GM19463 (cell line): ENCODE results near the gene ATP5PD.
"Not testable (repeated sequence)": the region's sequence is repeated elsewhere in the genome, so short reads cannot be mapped to it uniquely, and the experiment has no call there.

ENCODE experiments used
- ATAC-seq: cut with Tn5 transposase; IDR thresholded peaks from one replicate; pipeline ENCODE4 v1.9.1; 2021; ENCODE audit warnings: mild to moderate bottlenecking, moderate library complexity; ENCODE audit not compliant: unreplicated experiment

ATP5PD gene

DNA sequence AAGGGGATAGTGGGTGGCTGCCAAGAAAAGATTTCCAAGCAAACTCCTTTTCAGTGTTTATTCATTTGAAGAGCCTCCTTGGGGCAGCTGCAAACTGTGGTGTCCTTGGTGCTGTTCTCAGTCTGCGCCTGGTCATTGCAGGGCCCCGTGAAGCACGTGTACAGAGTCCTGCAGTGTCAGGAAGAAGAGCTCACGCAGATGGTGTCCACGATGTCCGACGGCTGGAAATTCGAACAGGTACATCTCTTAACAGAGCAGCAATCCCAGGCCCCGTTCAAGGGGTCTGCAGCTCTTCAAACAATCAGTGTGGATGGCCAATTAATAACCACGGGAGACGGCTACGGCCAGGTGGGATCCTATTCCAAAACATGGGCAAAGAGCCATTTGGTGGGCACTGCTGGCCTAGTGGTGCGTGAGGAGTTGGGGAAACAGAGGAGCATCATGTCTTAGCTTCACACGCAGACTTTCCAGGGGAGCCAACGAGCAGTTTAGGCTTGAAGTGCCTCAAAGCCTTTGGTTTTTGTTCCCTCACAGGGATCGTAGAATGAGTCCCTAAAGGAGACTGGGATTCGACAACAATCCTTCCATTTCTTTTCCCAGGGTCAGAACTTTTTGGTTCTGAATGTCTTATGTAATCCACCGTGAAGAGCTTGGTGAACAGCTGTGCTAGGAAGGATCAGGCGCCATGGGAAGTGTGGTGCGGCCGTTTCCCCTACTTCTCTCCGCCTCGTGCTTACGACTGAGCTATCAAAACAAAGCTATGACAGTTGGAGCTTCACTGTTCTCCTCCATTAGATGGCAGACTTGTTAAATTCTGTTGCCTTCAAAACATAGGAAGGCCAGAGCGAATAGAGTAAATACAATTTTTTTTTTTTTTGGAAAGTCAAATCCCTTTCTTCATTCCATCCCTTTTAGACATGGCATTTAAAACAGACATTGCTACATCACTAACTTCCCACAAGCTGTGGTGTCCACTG is 12.9 kb upstream of the ATP5PD start:
- no peak for ATAC-seq

DNA sequence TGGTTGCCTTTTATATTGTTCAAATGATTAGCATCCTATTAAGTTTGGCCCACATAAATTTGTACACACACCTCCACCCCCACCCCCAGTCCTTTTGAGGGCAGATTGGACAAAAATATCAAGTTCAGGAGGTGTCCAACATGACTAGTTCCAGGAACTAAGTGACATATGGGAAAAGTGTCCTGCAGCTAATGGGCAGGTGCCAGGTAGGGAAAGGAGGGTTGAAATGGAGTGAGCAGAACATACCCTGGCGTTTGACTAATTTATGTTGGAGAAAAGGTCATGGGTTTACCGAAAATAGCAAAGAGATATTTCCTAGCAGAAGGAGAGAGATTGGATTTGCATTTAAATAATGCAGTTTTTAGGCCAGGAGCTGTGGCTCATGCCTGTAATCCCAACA is 5.2 kb upstream of the ATP5PD start:
- no peak for ATAC-seq

DNA sequence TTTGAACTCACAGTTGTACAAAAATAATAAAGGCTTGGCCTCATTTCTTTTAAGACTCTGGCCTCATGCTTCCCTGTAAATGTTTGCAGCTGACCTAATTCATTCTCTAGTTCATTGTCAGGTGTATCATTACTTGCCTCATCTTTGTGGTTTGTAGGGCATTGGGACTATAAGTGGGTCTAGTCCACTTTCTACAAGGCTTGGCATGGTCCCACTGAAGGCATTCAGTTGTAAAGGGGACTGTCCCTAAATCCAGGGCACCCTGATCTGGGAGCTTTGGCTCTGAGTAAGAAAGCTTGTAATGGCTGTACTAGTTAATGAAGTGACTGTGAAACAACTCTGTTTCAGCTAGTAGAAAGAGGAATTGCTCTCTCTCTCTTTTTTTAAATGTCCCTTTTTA is 2.9 kb upstream of the ATP5PD start:
- ATAC-seq, result no peak

DNA sequence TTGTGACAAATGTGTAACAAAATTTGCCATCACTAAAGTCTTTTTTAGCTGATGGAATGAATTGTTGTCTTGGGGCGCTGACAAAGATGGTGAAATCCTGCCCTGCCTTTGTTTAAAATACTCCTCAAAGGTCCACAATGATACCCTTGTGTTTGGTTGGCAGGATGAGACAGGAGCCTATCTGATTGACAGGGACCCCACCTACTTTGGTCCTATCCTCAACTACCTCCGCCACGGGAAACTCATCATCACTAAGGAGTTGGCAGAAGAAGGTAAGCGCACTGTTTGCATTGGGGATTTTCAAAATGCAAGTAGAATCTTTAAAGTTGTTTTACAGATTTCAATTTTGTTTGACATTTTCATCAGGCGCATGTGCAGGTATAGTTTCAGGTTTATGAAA is 2.3 kb upstream of the ATP5PD start:
- ATAC-seq, result no peak

DNA sequence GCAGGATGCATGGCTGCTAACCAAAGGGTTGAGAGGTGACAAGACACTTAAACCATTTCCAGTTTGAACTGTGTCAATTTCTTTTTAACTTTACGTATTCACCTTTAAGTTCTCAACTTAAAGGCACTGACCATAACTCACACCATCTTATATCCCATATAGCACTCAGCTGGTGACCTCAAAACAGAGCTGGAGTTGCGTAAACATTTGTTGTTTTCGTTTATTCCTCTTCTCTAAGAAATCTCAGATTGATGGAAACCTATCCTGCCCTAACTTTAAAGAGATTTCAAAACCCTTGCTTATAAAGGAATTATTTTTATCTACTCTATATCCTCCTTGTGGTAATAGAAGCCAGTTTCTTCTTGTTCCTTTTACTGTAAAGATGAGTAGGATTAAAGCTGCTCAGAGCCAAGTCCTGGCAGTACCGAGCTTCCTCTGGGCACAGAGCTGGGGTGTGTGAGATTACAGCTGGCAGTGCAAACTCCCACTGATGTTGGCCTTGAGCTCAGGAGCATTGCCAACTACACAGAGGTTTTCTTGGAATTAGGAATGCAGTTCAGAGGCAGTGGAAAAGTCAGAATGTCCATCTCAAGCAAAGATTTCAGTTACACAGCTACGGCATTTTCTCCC is 1.6 kb upstream of the ATP5PD start:
- ATAC-seq, result no peak

DNA sequence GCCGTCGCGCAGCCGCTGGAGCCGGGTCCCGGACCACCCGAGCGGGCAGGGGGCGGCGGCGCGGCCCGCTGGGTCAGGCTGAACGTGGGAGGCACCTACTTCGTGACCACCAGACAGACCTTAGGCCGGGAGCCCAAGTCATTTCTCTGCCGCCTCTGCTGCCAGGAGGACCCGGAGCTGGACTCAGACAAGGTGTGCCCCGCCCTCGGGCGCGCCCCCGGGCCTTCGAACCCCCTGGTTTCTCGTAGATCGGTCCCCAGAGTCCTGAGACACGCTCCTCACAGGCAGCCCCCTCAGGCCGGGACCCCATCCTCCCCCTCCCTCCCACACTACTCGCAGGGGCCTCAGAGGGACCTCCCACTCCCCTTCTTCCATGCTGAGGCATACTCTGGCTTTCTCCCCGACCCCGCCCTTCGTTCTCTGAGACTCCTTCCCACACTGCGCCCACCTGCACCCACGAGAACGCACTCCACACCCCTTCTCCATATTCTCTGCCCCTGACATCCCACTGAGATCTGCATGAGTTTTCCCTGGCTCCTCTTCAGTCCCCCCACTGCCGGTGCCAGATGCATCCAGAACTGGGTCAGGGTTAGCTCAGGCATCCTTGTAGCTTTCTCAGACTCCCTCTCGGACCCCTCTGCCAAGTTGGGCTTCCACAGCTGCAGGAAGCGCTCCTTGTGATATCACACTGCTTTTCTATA is 779 bp upstream of the ATP5PD start:
- peak; percentile 12 for ATAC-seq

DNA sequence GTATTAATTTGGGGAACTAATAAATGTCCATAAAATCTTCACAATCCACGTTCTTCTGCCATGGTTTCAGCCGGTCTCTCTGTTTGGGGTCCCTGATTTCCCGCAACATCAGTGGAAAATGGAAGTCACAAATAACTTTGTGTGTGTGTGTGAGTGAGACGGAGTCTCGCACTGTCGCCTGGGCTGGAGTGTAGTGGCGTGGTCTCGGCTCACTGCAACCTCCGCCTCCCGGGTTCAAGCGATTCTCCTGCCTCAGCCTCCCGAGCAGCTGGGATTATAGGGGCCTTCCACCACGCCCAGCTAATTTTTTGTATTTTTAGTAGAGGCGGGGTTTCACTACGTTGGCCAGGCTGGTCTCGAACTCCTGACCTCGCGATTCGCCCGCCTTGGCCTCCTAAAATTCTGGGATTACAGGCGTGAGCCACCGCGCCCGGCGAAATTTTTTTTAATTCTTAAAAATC is 793 bp downstream of the ATP5PD start:
- not testable (repeated sequence) for ATAC-seq

DNA sequence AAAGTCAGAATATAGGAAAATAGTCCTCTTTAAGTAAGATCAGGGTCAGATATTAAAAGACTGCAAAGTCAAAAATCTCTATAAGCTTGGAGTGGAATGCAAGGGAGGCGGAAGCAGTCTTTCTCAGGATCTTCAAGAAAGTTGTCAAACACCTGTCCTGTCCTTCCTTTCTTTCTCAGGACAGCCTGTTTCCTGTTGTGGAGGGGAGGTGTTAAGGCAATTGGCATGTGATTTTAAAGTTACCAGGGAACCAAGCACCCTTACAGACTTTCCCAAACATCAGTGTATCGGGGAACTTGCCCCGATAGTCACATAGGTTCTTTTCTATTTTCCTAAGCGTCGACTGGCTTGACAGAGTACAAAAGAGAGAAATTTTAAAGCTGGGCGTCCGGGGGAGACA is 2.1 kb downstream of the ATP5PD start:
- no peak for ATAC-seq

DNA sequence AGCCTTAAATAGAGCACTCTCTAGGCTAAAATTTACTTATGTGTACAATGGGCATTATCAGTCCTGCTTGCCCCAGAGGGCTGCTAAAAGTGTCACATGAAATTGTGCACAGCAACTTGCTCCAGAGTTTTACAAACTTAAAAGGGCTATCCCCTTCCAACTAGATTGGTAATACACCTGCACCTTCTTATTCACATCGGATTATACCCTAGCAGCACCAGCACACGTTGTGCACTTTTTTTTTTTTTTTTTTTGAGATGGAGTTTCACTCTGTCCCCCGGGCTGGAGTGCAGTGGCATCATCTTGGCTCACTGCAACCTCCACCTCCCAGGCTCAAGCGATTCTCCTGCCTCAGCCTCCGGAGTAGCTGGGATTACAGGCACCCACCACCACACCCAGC is 3.0 kb downstream of the ATP5PD start:
- ATAC-seq, result not testable (repeated sequence)

DNA sequence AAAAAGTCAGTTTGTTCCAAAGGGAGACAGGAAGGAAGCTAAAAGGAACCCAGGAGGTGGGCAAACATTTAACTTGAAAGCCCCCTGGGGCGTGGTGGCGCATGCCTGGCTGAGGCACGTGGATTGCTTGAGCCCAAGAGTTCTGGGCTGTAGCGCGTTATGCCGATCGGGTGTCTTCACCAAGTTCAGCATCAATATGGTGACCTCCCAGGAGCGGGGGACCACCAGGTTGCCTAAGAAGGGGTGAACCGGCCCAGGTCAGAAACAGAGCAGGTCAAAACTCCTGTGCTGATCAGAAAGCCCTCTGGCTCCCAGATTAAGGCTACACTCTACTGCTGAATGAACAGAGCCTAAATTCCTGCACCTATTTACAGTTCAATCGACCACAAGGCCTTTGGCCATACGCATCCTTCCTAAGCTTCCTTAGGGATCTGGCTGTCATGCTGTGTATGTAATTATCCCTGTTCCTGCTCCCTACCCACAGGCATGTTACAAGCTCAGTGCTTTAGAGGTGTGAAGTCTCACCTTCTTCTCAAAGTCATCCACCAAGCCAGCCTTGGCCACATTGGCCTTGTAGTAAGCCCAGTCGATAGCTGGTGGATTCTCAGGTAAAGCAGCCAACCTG is 5.0 kb downstream of the ATP5PD start:
- no peak for ATAC-seq

DNA sequence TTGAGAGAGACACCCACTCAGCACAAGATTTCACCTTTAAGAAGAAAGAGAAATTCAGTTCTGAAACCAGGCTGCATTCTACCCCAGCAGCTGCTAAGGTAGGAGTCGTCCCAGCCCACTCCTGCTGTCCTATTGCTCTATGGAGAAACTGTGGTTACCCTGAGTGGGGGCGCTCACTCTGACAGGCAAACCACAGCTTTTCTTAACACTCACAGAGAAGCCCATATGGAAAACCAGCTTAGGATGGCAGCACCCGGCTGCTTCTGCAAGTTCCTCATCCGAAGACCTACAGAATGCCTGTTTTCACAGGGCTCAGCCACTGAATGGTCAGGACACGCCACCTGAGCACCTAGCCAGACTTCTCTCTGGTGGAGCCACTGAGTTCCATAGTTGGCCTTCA is 7.5 kb downstream of the ATP5PD start:
- no peak for ATAC-seq

DNA sequence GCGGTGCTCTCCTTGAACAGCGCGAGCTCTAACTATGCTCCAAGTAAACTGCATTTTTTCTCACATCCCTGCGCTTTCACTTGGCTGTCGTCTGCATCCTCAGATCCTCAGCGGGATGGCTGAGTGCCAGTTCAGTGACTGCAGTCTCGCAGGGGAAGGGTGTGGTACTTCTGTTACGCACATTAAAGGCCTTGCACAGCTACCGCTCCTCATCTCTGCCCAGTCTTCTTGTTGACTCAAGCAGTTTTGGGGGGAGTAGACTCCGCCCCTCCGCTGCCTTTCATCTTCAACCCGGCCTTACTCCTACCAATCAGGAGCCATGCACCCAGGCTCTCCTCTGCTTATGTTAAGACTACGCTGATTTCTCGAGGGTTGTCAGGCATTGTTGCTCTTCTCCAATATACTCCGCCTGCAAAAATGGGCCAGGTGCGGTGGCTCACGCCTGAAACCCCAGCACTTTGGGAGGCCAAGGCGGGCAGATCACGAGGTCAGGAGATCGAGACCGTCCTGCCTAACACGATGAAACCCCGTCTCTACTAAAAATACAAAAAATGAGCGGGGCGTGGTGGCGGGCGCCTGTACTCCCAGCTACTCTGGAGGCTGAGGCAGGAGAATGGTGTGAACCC is 10.0 kb downstream of the ATP5PD start:
- ATAC-seq, result no peak

DNA sequence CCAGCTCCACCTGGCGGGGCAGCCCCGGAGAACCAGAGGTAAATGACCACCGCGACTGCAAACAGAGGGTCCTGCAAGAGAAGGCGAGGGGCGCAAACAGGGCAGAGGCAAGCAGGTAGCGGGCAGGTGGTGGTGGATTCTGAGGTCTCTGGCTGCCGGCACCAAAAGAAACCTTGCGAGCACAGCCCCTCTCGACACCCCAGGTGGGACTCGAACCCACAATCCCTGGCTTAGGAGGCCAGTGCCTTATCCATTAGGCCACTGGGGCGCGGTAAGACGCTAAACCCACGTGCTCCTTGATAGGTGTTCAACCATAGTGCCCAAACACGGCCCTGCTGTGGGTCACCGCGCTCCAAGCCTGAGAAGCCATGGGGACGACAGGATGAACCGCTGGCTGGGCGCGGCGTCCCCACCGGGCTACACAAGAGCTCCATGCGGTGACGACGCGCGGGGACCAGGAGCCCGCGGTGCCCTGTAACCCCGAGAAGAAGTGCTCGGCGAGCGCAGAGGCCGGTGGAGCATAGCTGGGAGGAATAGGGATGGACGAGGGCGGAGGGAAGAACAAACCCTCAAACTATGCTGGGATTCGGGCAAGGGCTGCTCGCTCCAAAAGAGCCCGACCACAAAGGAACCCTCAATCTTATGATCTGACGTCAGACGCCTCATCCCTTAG is 12.4 kb downstream of the ATP5PD start:
- ATAC-seq, result peak; percentile 50

DNA sequence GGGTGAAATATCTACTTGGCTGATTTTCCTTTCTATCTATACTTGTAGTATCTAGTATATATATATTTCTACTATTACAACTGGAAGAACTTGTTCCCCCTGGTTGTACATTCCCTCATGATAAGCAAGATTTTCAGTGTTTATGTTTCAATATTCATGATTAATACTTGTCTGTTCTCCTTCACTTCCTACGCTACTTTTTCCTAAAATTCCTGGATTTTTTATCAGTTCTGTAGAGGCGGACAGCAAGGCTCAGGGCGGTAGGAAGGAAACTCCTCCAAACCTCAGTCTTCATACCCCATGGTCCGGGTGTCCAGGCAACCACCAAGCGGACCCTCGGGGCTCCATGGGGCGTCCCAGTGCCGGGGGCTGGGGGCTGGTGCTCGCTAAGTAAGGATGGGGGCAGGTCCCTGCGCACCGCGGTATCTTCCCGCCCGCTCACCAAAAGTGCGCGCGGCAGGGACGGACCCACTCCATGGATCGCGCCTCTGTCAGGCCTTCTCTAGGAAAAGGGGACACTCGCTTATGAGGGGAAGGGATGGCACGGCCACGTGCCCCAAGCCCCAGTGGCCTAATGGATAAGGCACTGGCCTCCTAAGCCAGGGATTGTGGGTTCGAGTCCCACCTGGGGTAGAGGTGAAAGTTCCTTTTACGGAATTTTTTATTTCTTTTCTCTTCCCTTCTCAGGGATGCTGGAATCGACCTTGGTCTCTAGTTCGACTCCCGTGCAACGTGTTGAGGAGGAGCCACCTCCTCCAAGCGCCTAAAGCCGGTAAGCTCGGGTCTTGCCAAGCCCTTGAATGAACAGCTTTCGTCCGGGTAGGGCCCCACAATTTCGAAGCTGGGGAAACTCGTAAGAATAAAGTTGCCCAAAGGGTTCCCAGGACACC is 13.2 kb downstream of the ATP5PD start:
- ATAC-seq, result peak; percentile 42

DNA sequence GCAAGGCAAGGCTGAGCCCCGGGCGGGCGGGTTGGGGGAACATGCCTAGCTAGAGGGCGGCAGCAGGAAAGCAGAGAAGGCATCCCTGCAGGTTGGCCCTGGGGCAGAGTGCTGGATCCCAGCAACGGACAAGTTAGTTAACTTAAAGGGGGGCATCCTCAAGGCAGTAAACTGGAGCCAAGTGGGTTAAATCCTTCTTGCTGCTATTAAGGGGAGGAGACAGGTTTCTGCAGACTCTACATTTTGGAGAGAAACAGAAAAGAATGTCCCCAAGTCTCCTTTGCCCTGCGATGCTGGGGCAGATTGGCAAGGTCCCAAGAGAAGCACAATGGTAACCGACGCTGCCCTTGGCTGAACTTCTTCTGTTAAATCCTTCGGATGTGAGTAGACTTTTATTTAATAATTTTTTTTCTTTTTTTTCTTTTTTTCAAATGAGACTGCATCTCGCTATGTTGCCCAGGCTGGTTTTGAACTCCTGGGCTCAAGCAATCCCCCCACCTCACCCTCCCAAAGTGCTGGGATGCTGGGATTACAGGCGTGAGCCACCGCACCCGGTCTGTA is 14.0 kb downstream of the ATP5PD start:
- no peak for ATAC-seq

DNA sequence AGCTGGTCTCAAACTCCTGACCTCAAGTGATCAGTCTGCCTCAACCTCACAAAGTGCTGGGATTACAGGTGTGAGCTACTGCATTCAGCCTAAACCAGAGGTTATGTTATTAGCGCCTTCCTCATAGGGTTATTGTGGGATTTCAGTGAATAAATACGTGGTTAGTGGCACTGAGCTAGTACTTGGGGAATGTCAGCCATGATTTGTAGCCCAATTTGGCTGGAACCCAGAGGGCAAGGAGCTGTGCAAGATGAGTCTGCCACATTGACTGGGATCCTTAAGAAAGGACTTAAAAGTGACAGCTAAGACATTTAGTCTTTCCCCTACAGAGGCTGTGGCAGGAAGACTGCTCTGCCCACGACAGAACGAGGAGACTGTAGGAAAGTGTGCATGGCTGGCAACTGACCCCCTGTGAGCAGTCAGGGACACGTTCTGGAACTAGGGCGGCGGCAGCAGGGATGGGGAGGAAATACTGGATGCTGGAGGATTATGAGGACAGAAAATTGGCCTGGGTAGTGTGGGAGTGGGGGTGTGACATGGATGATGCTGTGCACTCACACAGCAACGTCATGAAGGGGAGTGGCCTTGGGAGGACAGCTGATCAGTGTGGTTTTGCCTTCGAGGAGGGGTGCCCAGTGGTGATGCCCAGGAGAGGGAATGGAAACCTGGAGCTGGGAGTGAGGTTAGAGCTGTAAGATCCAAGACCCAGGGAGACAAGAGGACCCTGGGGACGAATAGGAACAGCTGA is 14.6 kb downstream of the ATP5PD start:
- ATAC-seq, result no peak

DNA sequence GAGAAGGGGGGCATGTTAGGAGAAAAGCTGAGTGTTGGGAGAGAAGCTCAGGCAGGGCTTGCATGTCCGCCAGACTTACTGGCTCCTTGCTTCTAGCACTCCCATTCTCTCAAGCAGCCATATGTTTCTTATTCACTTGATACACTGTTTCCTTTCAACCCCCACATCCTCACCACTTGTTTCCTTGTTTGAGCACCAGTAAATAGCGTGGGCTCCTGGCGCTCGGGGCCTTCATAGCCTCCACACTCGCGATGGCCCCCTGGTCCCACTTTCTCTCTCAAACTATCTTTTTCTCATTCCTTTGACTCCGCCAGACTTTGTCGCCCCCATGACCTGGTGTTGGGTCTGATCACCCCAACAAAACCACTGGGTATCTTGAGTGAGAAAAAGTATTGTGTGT is 16.6 kb downstream of the ATP5PD start:
- no peak for ATAC-seq

DNA sequence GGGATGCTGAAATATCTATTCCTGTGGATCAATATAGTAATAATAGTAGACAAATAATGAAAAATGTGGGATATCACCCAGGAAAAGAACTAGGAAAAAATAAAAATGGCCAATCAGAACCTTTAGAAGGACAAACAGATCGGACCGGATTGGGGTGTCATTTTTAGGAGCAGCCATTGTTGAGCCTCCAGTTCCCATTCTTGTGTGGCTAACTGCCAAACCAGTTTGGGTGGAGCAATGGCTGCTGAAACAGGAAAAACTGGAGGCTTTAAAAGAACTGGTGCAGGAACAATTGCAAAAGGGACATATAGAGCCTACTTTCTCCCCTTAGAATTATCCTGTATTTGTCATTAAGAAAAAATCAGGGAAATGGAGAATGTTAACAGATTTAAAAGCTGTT is 20.1 kb downstream of the ATP5PD start:
- ATAC-seq, result not testable (repeated sequence)
